SHP77 treated with DMSO at 0.1 percent for 48 hours (cell line): ENCODE data around the gene GPHA2.

Source experiments
- DNase-seq: peaks from one replicate; lab custom pipeline; 2025; lab: John Stamatoyannopoulos, UW

The GPHA2 gene

GRCh38 chr11:64891215-64891848 lies 44.4 kb downstream of the GPHA2 start:
- DNase-seq = no peak

- no peak for DNase-seq
Measured at GRCh38 chr11:64890522-64890939, 45.2 kb downstream of the GPHA2 start.

- DNase-seq = no peak
Measured at GRCh38 chr11:64888729-64889511, 46.8 kb downstream of the GPHA2 start.

- no peak for DNase-seq
Measured at GRCh38 chr11:64888406-64888728, 47.3 kb downstream of the GPHA2 start.

- DNase-seq = peak; percentile 29
Measured at GRCh38 chr11:64887757-64888405, 47.8 kb downstream of the GPHA2 start.

- no peak for DNase-seq
Measured at GRCh38 chr11:64887234-64887756, 48.4 kb downstream of the GPHA2 start.

- no peak for DNase-seq
Measured at GRCh38 chr11:64885367-64886286, 50.1 kb downstream of the GPHA2 start.
